Brain microvascular endothelial cell (primary cell): ENCODE measurements around the gene UNC45B.

Experiments
- DNase-seq: peaks from one replicate; pipeline ENCODE4 v3.0.0-alpha.2; 2020
- H3K27ac ChIP-seq: fragments of 250-450 bp; sonication (Bioruptor Pico); 2 replicates; pipeline ENCODE4 v1.5.1; 2020; ENCODE audit warnings: mild to moderate bottlenecking, moderate library complexity
- H3K27me3 ChIP-seq: fragments of 250-450 bp; sonication (Bioruptor Pico); replicated peaks from 2 replicates; pipeline ENCODE4 v1.5.1; 2020; ENCODE audit warnings: mild to moderate bottlenecking
- H3K36me3 ChIP-seq: fragments of 250-450 bp; sonication (Bioruptor Pico); replicated peaks from 2 replicates; pipeline ENCODE4 v1.5.1; 2020; ENCODE audit warnings: mild to moderate bottlenecking
- H3K4me3 ChIP-seq: 2 replicates; pipeline ENCODE4 v1.5.1; 2011; ENCODE audit warnings: low read depth, mild to moderate bottlenecking, control low read depth, low read length, moderate library complexity
- in situ Hi-C: cut with HindIII; loops from 2 replicates; pipeline ENCODE4 v1.10.0; 2017; ENCODE audit warnings: low sequenced_read_pairs, low pct_ligation_motif_present
- TF ChIP-seq, protein P1 (sequence below): IDR thresholded peaks from 2 replicates; pipeline ENCODE4 v1.5.1; 2011; ENCODE audit warnings: low read depth, mild to moderate bottlenecking, moderate library complexity, low read length, control low read depth, inconsistent platforms; ENCODE audit errors: missing control alignments

Gene UNC45B

DNA sequence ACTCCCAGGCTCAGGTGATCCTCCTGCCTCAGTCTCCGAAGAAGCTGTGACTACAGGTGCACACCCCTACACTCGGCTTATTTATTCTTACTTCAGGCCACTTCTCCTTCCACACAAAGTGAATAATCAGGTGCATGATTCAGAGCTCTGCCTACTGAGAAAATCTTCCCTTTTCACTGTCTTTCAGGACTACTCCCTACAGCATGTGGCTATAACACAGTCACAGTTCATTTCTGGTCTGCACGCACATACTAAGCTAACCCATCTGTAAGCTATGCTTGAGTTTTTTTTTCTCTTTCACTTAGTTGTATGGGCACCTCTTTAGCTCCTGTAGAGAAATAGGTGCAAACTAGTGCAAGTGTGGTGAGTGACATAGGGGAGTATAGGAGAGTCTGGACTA is 87.7 kb downstream of the UNC45B start:
- Histone ChIP-seq H3K27ac (no peak overlapping the region), H3K4me3 (no peak overlapping the region), H3K36me3 (no peaks in the 10 kb centered on the region), H3K27me3 (no peaks in the 10 kb centered on the region)
- in situ Hi-C loops = no loop called here
- no peak for DNase-seq
- TF ChIP-seq, protein P1, sequence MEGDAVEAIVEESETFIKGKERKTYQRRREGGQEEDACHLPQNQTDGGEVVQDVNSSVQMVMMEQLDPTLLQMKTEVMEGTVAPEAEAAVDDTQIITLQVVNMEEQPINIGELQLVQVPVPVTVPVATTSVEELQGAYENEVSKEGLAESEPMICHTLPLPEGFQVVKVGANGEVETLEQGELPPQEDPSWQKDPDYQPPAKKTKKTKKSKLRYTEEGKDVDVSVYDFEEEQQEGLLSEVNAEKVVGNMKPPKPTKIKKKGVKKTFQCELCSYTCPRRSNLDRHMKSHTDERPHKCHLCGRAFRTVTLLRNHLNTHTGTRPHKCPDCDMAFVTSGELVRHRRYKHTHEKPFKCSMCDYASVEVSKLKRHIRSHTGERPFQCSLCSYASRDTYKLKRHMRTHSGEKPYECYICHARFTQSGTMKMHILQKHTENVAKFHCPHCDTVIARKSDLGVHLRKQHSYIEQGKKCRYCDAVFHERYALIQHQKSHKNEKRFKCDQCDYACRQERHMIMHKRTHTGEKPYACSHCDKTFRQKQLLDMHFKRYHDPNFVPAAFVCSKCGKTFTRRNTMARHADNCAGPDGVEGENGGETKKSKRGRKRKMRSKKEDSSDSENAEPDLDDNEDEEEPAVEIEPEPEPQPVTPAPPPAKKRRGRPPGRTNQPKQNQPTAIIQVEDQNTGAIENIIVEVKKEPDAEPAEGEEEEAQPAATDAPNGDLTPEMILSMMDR = no peak

DNA sequence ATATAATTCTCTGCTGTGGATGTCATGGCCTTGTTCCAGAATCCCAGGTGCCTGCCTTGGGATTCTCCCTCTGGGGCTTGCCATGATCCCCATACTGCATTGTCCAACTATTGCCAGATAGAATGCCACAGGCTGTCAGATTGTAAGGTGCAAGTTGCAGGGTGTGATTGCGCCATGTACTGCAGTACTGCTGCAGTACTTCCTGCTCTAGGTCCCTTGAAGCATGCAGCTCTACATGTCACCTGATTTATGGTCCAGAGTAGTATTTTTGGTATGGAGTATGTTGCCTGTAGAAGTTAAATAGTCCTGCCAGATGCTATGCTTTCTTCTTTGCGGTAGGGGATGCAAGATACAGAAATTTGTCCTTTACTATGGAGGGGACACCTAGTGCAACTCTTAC is 88.3 kb downstream of the UNC45B start:
- TF ChIP-seq, protein P1 = no peak
- DNase-seq = no peak
- Histone ChIP-seq H3K4me3 (no peak overlapping the region), H3K27me3 (no peaks in the 10 kb centered on the region), H3K36me3 (no peaks in the 10 kb centered on the region), H3K27ac (no peak overlapping the region)
- in situ Hi-C loops = no loop called here

DNA sequence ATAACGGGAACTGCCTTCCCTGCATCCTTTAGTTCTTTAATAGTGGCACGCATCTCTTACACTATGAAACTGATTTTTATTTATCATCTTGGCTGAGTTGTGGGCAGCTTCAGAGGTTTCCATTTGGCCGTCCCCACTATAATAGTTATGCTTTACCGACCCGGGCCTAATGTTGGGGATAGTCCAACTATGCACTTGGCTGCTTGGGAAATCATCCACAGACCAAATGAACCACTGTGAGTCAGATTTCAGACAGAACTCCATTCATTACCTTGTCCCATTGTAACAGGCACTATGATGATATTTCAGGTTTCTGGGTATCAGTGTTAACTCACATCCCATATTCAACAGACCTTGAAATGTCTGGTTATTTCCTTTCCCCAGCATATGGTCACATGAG is 89.2 kb downstream of the UNC45B start:
- H3K27ac ChIP-seq = no peak overlapping the region
- no peak overlapping the region for H3K4me3 ChIP-seq
- TF ChIP-seq, protein P1 = no peak
- no peaks in the 10 kb centered on the region for H3K27me3 ChIP-seq
- no peak for DNase-seq
- no peaks in the 10 kb centered on the region for H3K36me3 ChIP-seq
- in situ Hi-C loops = no loop called here

DNA sequence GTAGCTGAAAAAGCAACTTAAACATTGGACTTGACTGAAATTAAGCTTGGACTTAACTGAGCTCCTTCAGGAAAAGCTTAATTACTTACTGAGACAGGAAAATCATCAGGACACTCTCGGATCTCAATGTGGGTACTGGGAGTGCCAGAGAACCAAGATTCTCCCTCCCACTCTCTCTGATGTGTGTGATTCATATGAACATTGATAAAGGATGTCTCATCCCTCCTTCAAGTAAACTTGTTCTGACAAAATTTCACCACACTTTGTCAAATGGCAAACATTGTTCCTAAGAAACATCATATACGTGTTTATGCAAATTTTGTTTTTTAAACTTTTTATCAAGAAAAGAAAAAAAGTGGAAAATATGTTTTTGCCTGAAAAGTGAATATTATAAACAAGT is 91.2 kb downstream of the UNC45B start:
- in situ Hi-C loops = no loop called here
- Histone ChIP-seq H3K4me3 (no peak overlapping the region), H3K36me3 (no peaks in the 10 kb centered on the region), H3K27ac (no peak overlapping the region), H3K27me3 (no peaks in the 10 kb centered on the region)
- peak; percentile 43 for DNase-seq
- TF ChIP-seq, protein P1 = no peak
